ENCODE results near the gene PACSIN3. TPM values are rescaled to one million over a fixed set of nuclear protein-coding genes. Genes with fewer than 3 reads are reported as not detected.

PACSIN3 gene
- total and polyA plus RNA-seq, 12 donors = 49.4 to 211 (median 100) TPM

DNA sequence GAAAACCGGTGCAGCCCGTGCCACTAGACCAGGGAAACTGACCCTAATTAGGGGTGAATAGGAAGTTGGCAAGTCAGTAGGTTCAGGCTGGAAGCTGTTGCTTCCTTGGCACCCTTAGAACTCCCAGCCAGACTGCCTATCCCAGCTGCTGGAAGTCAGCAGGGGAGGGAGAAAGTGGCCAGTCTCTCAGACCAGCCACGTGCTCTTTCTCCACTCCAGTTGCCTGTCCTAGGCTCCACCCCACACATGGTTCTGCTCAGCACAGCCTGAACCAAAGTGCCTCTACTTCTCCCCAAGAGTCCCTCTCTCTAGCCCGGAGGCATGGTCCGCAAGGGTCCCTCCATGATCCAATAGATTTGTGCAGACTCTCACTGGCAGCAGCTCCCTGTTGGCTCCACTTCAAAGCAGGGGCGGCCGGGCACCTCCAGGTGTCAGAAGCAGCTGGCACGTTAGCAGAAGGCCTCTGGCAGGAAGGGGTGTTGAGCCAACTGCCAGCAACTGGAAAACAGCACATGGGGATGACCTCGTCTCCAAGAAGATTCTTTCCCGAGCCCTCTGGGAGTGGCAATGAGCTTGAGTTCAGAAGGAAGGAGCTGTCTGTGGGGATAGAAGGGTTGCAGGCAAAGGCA is 37.2 kb downstream of the PACSIN3 start:
- no peaks in the 10 kb centered on the region for H3K36me3 ChIP-seq (replicated peaks in 1 of 2)
- intact Hi-C loops (cut with DNase I) = no loop called here
- no peak for TF ChIP-seq POLR2A (IDR thresholded peaks at IDR 0.05)
- TF ChIP-seq, protein P1, sequence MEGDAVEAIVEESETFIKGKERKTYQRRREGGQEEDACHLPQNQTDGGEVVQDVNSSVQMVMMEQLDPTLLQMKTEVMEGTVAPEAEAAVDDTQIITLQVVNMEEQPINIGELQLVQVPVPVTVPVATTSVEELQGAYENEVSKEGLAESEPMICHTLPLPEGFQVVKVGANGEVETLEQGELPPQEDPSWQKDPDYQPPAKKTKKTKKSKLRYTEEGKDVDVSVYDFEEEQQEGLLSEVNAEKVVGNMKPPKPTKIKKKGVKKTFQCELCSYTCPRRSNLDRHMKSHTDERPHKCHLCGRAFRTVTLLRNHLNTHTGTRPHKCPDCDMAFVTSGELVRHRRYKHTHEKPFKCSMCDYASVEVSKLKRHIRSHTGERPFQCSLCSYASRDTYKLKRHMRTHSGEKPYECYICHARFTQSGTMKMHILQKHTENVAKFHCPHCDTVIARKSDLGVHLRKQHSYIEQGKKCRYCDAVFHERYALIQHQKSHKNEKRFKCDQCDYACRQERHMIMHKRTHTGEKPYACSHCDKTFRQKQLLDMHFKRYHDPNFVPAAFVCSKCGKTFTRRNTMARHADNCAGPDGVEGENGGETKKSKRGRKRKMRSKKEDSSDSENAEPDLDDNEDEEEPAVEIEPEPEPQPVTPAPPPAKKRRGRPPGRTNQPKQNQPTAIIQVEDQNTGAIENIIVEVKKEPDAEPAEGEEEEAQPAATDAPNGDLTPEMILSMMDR (IDR thresholded peaks at IDR 0.05) = no peak
- WGBS, 4 donors = 71 to 76% (median 74%) methylated on average over 7 to 10 of the region's 10 CpGs
- no peak overlapping the region for H3K27ac ChIP-seq
- no peaks in the 10 kb centered on the region for H3K27me3 ChIP-seq
- H3K4me3 ChIP-seq = no peak overlapping the region
- no peaks in the 10 kb centered on the region for H3K9me3 ChIP-seq (replicated peaks in 1 of 3)
- H3K4me1 ChIP-seq (replicated peaks in 1 of 2) = peaks cover 0 to 14% of the 10 kb centered on the region in 2 donors
- no peak for DNase-seq

DNA sequence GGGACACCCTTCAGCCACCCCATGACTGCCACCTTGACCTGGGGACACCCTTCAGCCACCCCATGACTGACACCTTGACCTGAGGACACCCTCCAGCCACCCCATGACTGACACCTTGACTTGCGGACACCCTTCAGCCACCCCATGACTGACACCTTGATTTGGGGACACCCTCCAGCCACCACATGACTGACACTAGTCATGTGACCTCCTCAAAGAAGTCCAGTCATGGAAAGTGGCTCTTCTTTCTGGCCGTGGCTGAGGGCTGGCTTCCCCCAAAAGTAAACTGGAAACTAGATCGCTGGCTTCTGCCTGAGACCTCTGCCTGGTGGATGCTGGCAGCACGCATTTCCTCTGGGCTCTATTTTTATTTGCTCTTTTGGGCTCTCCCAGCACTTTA is 38.0 kb downstream of the PACSIN3 start:
- Histone ChIP-seq H3K27ac (no peak overlapping the region), H3K36me3 (replicated peaks in 1 of 2) (no peaks in the 10 kb centered on the region), H3K9me3 (replicated peaks in 1 of 3) (no peaks in the 10 kb centered on the region), H3K4me3 (no peak overlapping the region), H3K27me3 (no peaks in the 10 kb centered on the region), H3K4me1 (replicated peaks in 1 of 2) (peaks cover 0 to 10% of the 10 kb centered on the region in 2 donors)
- TF ChIP-seq POLR2A (IDR thresholded peaks at IDR 0.05) = no peak
- TF ChIP-seq, protein P1 (IDR thresholded peaks at IDR 0.05) = no peak
- intact Hi-C loops (cut with DNase I) = no loop called here
- DNase-seq = no peak
- 88 to 97% (median 93%) methylated on average over 3 to 4 of the region's 4 CpGs for WGBS, 4 donors

DNA sequence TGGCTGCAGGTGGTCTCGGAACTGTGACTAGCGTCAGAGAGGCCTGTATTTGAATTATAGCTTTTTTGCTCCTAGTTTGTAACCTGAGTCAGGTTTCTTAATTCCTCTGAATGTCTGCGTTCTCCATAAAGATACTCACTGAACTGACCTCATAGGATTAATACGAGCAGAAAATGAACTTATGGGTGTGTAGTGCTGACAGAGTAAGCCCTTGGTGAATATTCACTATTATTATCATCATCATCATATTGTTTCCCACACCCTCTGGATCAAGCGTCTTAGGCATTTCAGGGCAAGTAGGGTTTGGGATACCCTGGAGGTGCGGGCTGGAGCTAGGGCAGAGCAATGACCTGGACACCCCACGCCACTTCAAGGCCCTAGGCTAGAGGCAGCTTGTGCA is 38.6 kb downstream of the PACSIN3 start:
- Histone ChIP-seq H3K4me3 (no peak overlapping the region), H3K36me3 (replicated peaks in 1 of 2) (no peaks in the 10 kb centered on the region), H3K9me3 (replicated peaks in 1 of 3) (no peaks in the 10 kb centered on the region), H3K27ac (no peak overlapping the region), H3K4me1 (replicated peaks in 1 of 2) (peaks cover 0 to 7% of the 10 kb centered on the region in 2 donors), H3K27me3 (no peaks in the 10 kb centered on the region)
- intact Hi-C loops (cut with DNase I) = no loop called here
- DNase-seq = no peak
- WGBS, 4 donors = 96 to 99% (median 98%) methylated on average over 7 of the region's 7 CpGs
- TF ChIP-seq POLR2A (IDR thresholded peaks at IDR 0.05) = no peak
- TF ChIP-seq, protein P1 (IDR thresholded peaks at IDR 0.05) = no peak

DNA sequence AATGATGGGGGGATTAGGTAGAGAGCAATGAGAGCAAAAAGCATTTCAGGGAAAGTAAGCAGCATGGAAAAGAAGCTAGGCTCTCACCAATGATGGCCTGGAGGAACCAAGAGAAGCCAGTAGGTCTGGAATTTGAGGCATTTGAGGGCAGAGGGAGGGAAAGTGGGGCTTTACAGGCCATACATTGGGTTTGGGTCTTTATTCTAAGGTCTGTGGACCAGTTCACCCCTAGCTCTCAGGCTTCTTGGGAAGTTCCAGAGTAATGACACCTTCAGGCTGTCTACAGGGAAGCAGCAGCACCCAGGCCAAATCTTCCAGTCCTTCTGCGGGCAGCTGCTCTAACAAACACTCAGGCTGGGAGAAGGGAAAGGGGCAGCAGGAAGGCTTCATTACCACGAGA is 39.0 kb downstream of the PACSIN3 start:
- H3K27ac ChIP-seq = no peak overlapping the region
- H3K9me3 ChIP-seq (replicated peaks in 1 of 3) = no peaks in the 10 kb centered on the region
- intact Hi-C loops (cut with DNase I) = no loop called here
- TF ChIP-seq, protein P1 (IDR thresholded peaks at IDR 0.05) = no peak
- TF ChIP-seq POLR2A (IDR thresholded peaks at IDR 0.05) = no peak
- H3K4me3 ChIP-seq = no peak overlapping the region
- no peak for DNase-seq
- peaks cover 0 to 7% of the 10 kb centered on the region in 2 donors for H3K4me1 ChIP-seq (replicated peaks in 1 of 2)
- H3K36me3 ChIP-seq (replicated peaks in 1 of 2) = no peaks in the 10 kb centered on the region
- no peaks in the 10 kb centered on the region for H3K27me3 ChIP-seq
- WGBS, 4 donors = 91 to 100% (median 92%) methylated on average over 1 to 2 of the region's 2 CpGs
